HEK293T (cell line): ENCODE measurements around the gene TST.

ENCODE experiments used
- ARNT ChIP-seq: fragments of 450-650 bp; IDR thresholded peaks from 2 replicates; pipeline ENCODE4 v1.6.1; 2017; ENCODE audit warnings: mild to moderate bottlenecking
- BHLHE40 ChIP-seq: fragments of 450-650 bp; IDR thresholded peaks from 2 replicates; pipeline ENCODE4 v1.6.1; 2016; ENCODE audit warnings: mild to moderate bottlenecking, moderate library complexity, borderline replicate concordance
- CTBP1 ChIP-seq: fragments of 450-650 bp; IDR thresholded peaks from 2 replicates; pipeline ENCODE4 v1.6.1; 2016; ENCODE audit warnings: borderline replicate concordance
- ELF4 ChIP-seq: fragments of 450-650 bp; IDR thresholded peaks from 2 replicates; pipeline ENCODE4 v1.6.1; 2017; ENCODE audit warnings: antibody characterized with exemption
- FOXA1 ChIP-seq: fragments of 450-650 bp; IDR thresholded peaks from 2 replicates; pipeline ENCODE4 v1.6.1; 2016; ENCODE audit warnings: mild to moderate bottlenecking
- FOXK2 ChIP-seq: fragments of 450-650 bp; IDR thresholded peaks from 2 replicates; pipeline ENCODE4 v1.6.1; 2016; ENCODE audit warnings: mild to moderate bottlenecking
- L3MBTL2 ChIP-seq: fragments of 450-650 bp; conservative IDR thresholded peaks from 2 replicates; pipeline ENCODE4 v1.6.1; 2016; ENCODE audit warnings: mild to moderate bottlenecking
- LEF1 ChIP-seq: fragments of 450-650 bp; IDR thresholded peaks from 2 replicates; pipeline ENCODE4 v1.6.1; 2017; ENCODE audit warnings: mild to moderate bottlenecking, borderline replicate concordance
- NFRKB ChIP-seq: fragments of 450-650 bp; IDR thresholded peaks from 2 replicates; pipeline ENCODE4 v1.6.1; 2016; ENCODE audit warnings: mild to moderate bottlenecking, moderate library complexity
- PKNOX1 ChIP-seq: fragments of 450-650 bp; IDR thresholded peaks from 2 replicates; pipeline ENCODE4 v1.6.1; 2016
- SP1 ChIP-seq: fragments of 450-650 bp; IDR thresholded peaks from 2 replicates; pipeline ENCODE4 v1.6.1; 2017

GRCh38 chr22:36977947-36978660 is 41.1 kb downstream of the TST start:
- TF ChIP-seq CTBP1 (no peak), BHLHE40 (no peak), ARNT (no peak), ELF4 (no peak; the same call in 1 of the 2 replicates), FOXA1 (no peak), LEF1 (no peak), NFRKB (no peak), PKNOX1 (peak; percentile 77), L3MBTL2 (peak; percentile 54), SP1 (no peak), FOXK2 (no peak)
